Measurements from ENCODE around the gene TSPAN5. TPM values are rescaled to one million over a fixed set of nuclear protein-coding genes. Genes with fewer than 3 reads are reported as not detected.

Gene TSPAN5
- total RNA-seq, 1 donor from 2014 or later: 13.7 TPM

DNA sequence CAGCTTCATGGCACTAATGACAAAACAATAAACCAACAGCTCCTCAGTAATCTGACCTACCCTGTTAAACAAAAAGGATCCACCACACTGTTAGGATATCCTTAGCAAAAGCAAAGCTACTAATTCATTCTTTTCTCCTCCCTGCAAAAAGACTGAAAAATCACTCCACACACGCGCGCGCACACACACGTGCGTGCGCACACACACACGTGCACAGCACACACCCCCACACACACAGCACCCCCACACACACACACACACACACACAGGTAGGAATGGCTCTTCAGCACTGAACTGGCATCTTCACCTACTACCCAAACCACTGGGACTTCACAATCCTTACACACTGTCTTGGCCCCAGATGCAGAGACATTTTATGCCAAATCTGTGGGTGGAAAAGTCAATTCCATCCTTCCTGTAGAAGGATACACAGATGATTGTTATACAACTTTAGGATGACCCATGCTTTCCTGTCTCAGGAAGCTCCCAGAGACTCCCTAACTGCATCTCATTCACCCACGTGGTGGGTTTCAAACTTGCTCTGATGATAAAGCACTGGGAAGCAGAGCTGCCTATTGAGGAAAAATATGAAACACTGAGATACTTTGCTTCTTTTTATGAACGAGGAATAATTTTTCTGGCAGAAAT is 102.5 kb downstream of the TSPAN5 start:
- Histone ChIP-seq H3K27me3 (ENCODE audit: control insufficient read depth, insufficient read depth, low read length) (no peaks in the 10 kb centered on the region), H3K4me3 (ENCODE audit: low read depth, low read length) (no peak overlapping the region), H3K36me3 (ENCODE audit: control insufficient read depth, insufficient read depth, low read length) (no peaks in the 10 kb centered on the region)
- DNase-seq (ENCODE audit: low read depth): no peak
- TF ChIP-seq, protein P1, sequence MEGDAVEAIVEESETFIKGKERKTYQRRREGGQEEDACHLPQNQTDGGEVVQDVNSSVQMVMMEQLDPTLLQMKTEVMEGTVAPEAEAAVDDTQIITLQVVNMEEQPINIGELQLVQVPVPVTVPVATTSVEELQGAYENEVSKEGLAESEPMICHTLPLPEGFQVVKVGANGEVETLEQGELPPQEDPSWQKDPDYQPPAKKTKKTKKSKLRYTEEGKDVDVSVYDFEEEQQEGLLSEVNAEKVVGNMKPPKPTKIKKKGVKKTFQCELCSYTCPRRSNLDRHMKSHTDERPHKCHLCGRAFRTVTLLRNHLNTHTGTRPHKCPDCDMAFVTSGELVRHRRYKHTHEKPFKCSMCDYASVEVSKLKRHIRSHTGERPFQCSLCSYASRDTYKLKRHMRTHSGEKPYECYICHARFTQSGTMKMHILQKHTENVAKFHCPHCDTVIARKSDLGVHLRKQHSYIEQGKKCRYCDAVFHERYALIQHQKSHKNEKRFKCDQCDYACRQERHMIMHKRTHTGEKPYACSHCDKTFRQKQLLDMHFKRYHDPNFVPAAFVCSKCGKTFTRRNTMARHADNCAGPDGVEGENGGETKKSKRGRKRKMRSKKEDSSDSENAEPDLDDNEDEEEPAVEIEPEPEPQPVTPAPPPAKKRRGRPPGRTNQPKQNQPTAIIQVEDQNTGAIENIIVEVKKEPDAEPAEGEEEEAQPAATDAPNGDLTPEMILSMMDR (IDR thresholded peaks at IDR 0.05; ENCODE audit: insufficient read depth, low read length, severe bottlenecking): no peak
- no peak for FAIRE-seq

DNA sequence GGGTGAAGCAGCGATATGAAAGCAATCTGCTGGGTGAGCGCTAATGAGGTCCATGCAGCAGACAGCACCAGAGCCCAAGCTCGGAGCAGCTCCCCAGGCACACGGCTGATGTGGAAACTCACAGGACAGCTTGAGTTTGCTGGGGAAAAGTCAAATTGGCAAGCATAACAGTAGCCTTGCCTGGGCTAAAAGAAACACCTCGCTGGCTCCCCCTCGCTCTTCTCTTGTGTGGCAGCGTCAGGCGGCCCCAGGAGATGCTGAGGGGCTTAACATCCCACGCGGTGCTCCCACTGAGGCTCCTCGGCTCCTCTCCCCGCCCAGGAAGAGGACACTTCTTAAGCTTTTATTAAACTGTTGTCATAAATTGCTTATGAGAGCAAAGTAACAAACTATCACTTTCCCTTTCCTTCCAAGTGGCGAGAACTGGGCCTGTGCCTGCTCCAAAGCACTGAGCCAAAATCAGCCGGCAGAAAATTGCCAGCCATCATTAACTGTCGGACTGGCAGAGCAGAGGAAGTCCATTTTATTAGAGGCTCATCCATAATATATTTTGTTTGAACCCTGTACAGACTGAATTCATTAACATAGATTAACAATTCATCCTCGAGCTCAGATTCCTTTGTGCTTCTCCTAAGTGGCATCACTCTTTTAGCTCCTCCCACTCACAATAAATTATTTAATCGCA is 111.4 kb downstream of the TSPAN5 start:
- FAIRE-seq: no peak

DNA sequence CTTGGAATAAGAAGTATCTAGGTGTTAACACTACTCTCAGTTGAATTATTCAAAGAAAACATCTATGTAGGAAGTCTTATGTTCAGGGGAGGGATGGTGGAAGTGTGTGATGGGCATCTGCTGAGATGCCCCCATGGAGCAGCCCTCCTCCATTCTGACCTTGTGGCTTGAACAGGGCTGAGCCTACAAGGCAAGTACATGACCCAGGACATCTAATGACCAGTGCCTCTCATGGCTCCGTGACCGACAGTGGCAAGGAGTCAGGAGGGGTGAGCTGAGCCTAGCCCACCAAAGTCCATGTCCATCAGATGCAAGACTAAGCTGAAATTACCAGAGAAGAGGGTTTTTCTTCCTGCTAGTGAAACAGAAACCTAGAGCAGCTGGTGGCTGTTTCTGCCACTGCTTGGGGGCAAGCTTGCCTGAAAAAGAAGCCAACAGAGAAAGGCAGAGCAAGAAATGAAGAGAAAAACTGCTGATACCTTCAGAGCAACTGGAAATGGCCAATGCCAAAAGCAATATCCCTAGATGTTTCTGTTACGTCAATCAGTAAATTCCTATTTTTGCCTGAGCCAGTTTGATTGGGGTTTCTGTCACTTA is 113.5 kb downstream of the TSPAN5 start:
- DNase-seq (ENCODE audit: low read depth): no peak
- FAIRE-seq: no peak
- TF ChIP-seq, protein P1 (IDR thresholded peaks at IDR 0.05; ENCODE audit: insufficient read depth, low read length, severe bottlenecking): no peak
- Histone ChIP-seq H3K27me3 (ENCODE audit: control insufficient read depth, insufficient read depth, low read length) (no peaks in the 10 kb centered on the region), H3K36me3 (ENCODE audit: control insufficient read depth, insufficient read depth, low read length) (no peaks in the 10 kb centered on the region), H3K4me3 (ENCODE audit: low read depth, low read length) (no peak overlapping the region)

More for the DNA sequence above, 111.4 kb downstream of the TSPAN5 start:
- H3K4me3 ChIP-seq (ENCODE audit: low read depth, low read length): no peak overlapping the region
- no peak for DNase-seq (ENCODE audit: low read depth)
- no peaks in the 10 kb centered on the region for H3K27me3 ChIP-seq (ENCODE audit: control insufficient read depth, insufficient read depth, low read length)
- no peaks in the 10 kb centered on the region for H3K36me3 ChIP-seq (ENCODE audit: control insufficient read depth, insufficient read depth, low read length)
- TF ChIP-seq, protein P1 (IDR thresholded peaks at IDR 0.05; ENCODE audit: insufficient read depth, low read length, severe bottlenecking): no peak

DNA sequence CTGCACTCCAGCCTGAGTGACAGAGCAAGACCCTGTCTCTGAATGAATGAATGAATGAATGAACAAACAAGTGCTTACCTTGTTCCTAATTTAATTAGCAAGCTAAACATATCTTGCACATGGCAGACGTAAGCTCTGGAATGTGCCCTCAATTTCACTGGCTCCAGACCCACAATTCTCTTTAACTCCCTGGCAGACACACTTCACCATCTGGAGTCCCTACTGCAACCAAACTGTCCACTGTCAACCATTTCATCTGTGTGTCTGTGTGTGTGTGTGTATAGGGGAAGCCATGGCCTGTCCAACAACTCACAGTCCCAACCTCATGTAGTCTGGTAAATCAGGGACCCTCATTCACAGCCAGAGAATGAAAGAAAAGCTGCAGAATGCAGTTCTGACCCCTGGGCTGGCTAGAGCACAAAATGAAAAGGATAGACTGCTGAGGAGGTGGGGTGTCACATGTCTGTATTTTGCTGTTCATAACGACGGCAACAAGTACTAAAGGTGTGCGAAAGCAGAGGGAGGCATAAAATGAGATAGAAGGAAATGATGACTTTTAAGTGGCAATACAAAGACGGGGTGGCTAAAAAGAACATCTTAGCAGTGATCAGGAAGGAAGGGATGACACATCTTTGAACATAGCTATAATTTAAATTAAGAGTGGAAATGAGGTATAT is 114.1 kb downstream of the TSPAN5 start:
- no peaks in the 10 kb centered on the region for H3K36me3 ChIP-seq (ENCODE audit: control insufficient read depth, insufficient read depth, low read length)
- no peak for DNase-seq (ENCODE audit: low read depth)
- no peaks in the 10 kb centered on the region for H3K27me3 ChIP-seq (ENCODE audit: control insufficient read depth, insufficient read depth, low read length)
- FAIRE-seq: no peak
- TF ChIP-seq, protein P1 (IDR thresholded peaks at IDR 0.05; ENCODE audit: insufficient read depth, low read length, severe bottlenecking): no peak
- no peak overlapping the region for H3K4me3 ChIP-seq (ENCODE audit: low read depth, low read length)

DNA sequence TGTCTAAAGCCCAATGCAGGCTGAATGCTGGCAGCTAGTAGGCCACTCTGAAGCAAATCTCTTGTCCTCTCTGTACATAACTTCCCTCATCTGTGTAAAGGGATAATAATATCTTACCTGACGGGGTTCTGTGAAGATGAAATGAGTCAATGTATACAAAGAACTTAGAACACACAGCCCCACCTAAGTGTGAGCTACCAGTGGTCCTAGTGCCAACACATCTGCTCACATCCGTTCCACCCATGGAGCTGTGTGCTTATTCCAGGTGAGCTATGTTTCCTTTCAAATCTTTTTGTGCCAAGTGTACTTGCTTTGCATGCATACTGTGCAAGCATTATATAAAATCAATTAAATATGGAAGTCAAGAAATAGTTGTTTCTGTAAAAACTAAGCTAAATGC is 116.4 kb downstream of the TSPAN5 start:
- TF ChIP-seq, protein P1 (IDR thresholded peaks at IDR 0.05; ENCODE audit: insufficient read depth, low read length, severe bottlenecking): no peak
- Histone ChIP-seq H3K27me3 (ENCODE audit: control insufficient read depth, insufficient read depth, low read length) (no peaks in the 10 kb centered on the region), H3K4me3 (ENCODE audit: low read depth, low read length) (no peak overlapping the region), H3K36me3 (ENCODE audit: control insufficient read depth, insufficient read depth, low read length) (no peaks in the 10 kb centered on the region)
- no peak for FAIRE-seq
- DNase-seq (ENCODE audit: low read depth): peak; percentile 90
